GM08714 (cell line): ENCODE data around the gene FAF2.

Experiments used
- H3K4me3 ChIP-seq: fragments of 200-500 bp; sonication (Bioruptor generic); 2 replicates; pipeline ENCODE4 v1.5.1; 2014; ENCODE audit warnings: mild to moderate bottlenecking, low read length, inconsistent platforms
- ZNF274 ChIP-seq: IDR thresholded peaks from 2 replicates; pipeline ENCODE4 v1.6.1; 2012; ENCODE audit warnings: mild to moderate bottlenecking, low read depth, low read length

Gene FAF2

DNA sequence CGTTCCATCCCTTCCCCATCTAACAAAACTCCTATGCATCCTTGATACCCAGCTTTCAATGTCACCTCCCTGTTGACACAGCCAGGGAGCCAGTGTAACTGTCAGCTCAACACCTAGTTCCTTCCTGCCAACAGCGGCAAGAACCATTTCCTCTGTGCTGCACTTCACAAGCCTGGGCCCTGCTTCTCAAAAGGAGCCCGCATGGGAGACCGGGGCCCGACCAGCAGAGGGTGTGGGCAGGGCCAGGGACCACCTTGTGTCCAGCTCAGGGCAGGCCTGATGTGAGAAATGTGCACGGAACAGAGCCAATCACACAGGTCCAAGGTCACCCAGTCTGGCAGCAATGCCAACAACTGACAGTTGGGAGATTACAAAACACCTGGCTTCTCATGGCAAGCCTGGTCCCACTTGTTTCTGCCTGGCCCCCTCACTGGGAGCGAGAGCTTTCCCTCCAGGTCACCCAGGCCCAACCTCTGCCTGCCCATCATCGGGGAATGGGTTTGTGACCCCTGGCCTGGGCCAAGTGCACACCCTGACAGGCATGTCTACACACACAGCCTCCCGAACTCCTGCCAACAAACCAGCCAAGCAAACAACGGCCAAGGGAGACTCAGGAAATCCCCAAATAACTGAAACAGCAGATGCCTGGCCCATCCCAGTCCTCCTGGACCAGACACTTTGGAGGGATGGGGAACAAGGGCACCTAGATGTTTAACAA lies 85.9 kb downstream of the FAF2 start:
- H3K4me3 ChIP-seq, result peak overlapping the region; percentile 78; the same call in 1 of the 2 replicates

GRCh38 chr5:176534640-176535039 lies 86.5 kb downstream of the FAF2 start:
- no peak for TF ChIP-seq ZNF274
- peak overlapping the region; percentile 78; the same call in 1 of the 2 replicates for H3K4me3 ChIP-seq

More for the DNA sequence above, 85.9 kb downstream of the FAF2 start:
- no peak for TF ChIP-seq ZNF274

DNA sequence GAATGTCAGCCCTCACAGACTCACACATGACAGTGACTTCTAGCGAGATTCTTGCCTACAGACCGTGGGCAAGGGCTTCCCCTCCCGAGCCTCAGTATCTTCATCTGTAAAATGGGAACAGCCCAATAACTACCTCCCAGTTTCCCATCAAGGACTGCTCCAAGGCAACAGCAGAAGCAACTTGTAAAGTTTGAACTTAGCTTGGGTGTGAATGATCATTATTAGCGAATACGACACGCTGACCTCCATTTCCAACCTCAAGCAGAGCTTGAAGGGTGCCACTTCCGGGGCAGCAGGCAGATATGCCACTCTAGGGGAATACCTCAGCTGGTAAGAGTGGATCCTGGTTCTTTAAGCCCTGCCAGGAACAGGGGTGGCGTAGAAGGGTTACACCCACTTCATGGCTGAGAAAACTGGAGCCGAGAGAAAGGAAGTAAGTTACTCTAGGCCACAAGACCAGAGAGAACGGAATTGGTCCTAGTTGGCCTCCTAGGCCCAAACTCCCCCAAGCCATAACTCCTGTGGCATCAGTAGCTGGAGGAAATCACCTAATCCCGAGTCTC lies 87.0 kb downstream of the FAF2 start:
- TF ChIP-seq ZNF274, result no peak
- peak overlapping the region; percentile 78; the same call in 1 of the 2 replicates for H3K4me3 ChIP-seq

- H3K4me3 ChIP-seq, result peak overlapping the region; percentile 78
- TF ChIP-seq ZNF274, result no peak
Observed at GRCh38 chr5:176535664-176536131, 87.5 kb downstream of the FAF2 start.

- no peak for TF ChIP-seq ZNF274
- H3K4me3 ChIP-seq, result peak overlapping the region; percentile 78
Observed at GRCh38 chr5:176536132-176536901, 88.1 kb downstream of the FAF2 start.

- no peak for TF ChIP-seq ZNF274
- H3K4me3 ChIP-seq, result peak within 1 kb of the TSS; percentile 78
Observed at GRCh38 chr5:176536902-176537553, 88.8 kb downstream of the FAF2 start, which contains the start of gene RNF44. Gene RNF44, minus strand, starts transcription at chr5:176537402. Its CDS starts 4,930 bp downstream, at chr5:176532472.

GRCh38 chr5:176537554-176538229 lies 89.5 kb downstream of the FAF2 start:
- peak overlapping the region; percentile 78 for H3K4me3 ChIP-seq
- no peak for TF ChIP-seq ZNF274

GRCh38 chr5:176538230-176538988 lies 90.2 kb downstream of the FAF2 start:
- no peak for TF ChIP-seq ZNF274
- peak overlapping the region; percentile 15; the same call in 1 of the 2 replicates for H3K4me3 ChIP-seq

GRCh38 chr5:176538989-176539384 lies 90.8 kb downstream of the FAF2 start:
- TF ChIP-seq ZNF274, result no peak
- H3K4me3 ChIP-seq, result no peak overlapping the region

DNA sequence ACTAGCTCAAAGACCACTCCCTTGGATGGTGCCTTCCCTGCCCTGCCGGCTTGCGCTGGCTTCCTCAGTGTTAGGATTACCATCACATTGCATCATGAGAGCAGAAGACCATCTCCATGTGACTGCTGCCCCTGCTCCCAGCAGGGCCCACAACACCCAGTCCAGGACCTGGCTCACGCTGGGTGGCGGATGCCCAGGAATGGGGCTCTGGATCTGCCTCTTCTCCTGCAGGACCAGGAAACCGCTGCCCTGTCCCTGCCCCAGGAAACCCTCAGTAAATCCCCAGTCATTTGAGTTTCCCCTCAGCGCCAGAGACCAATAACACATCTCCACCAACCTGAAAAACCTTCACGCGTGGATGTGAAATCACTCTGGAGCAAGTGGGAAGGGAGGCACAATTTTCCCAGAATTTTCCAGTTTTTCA lies 92.3 kb downstream of the FAF2 start:
- TF ChIP-seq ZNF274, result no peak
- no peak overlapping the region for H3K4me3 ChIP-seq

- no peak overlapping the region for H3K4me3 ChIP-seq
- TF ChIP-seq ZNF274, result no peak
Observed at GRCh38 chr5:176540956-176541337, 92.8 kb downstream of the FAF2 start.

GRCh38 chr5:176541338-176542134 lies 93.4 kb downstream of the FAF2 start:
- H3K4me3 ChIP-seq, result no peak overlapping the region; the same call in 1 of the 2 replicates
- no peak for TF ChIP-seq ZNF274
